Measurements from ENCODE around the gene CUBN. TPM values are rescaled to one million over a fixed set of nuclear protein-coding genes. Genes with fewer than 3 reads are reported as not detected.
A peak's percentile ranks its signal among the peaks of the same experiment; 100 is the strongest.

CUBN gene
- total and polyA plus RNA-seq, 10 of the 15 experiments (the other 5 are each of a cell fraction or from before 2014, with no cell fraction given) = under 0.01 to 0.14 (median 0.02) TPM; not detected in 6

DNA sequence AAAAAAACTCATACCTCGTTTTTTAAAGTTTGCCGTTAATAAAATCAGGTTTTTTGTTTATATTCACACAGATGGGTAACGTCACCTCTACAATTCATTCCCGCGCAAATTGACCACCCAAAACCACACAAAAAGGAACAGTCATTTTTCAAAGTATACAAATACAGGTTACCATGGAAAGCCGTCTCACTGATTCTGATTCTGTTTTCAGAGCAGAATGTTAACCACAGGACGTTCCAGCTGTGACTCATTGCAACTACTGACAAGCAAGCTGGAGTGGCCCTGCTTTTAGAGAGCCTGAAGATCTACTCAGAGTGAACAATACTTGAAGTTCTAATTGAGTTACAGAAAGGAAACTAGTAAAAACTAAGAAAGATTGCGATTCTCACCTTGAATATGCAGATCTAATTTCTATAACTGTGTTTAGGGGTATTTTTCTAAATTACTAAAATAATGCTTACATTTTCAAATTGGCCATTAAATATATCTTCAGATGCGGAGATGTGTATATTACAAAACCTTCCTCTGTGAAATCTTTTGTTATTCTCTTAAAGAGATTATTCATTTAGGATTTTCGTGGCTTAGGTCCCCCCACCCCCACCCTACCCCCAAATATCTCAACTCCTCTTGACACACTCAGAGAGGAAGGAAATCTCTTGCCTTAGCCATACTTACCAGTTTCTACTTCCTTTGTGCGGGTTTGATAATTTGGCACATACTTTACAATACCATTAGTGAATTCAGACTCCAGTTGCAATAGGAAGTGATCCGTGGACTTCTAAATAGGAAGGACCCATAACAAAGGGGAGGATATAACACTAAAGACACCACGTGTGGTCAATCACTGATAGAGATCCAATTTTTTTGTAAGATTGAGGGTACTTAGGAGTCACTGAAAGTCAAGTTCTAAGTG, 106.0 kb downstream of the CUBN start:
- peak; percentile 75 for FAIRE-seq
- DNase-seq (ENCODE audit: low read depth, low spot score) = peak; percentile 69
- Histone ChIP-seq H3K27me3 (replicated peaks in 1 of 2; ENCODE audit: control insufficient read depth in 2 of 2, insufficient read depth in 2 of 2, low read length in 1 of 2) (no peaks in the 10 kb centered on the region; a peak in 1 of 4 replicates), H2AFZ (ENCODE audit: control insufficient read depth, low read depth, low read length) (no peak overlapping the region), H3K27ac (ENCODE audit: control insufficient read depth, insufficient read depth) (no peak overlapping the region), H3K4me1 (ENCODE audit: control insufficient read depth, insufficient read depth, low read length) (no peaks in the 10 kb centered on the region), H3K4me3 (peak overlapping the region; percentile 12; the same call in 1 of the 2 replicates), H3K4me2 (ENCODE audit: control insufficient read depth, insufficient read depth) (peak overlapping the region; percentile 34; the same call in 1 of the 2 replicates), H3K9ac (ENCODE audit: control insufficient read depth, insufficient read depth, low read length) (no peak overlapping the region), H4K20me1 (ENCODE audit: control insufficient read depth, insufficient read depth) (no peaks in the 10 kb centered on the region), H3K79me2 (ENCODE audit: control insufficient read depth, insufficient read depth, low read length) (no peaks in the 10 kb centered on the region), H3K36me3 (ENCODE audit: control insufficient read depth in 2 of 2, insufficient read depth in 2 of 2, low read length in 1 of 2) (no peaks in the 10 kb centered on the region), H3K9me3 (replicated peaks; ENCODE audit: control insufficient read depth, insufficient read depth, low read length) (no peaks in the 10 kb centered on the region; the same call in 2 of the 3 replicates)
- POLR2A ChIA-PET = no interaction called here
- ATAC-seq = peak; percentile 94
- CTCF ChIA-PET = interaction anchor here (1.2 kb wide), 1 partner anchor 28 kb away, joined by 3 read pairs; no protein-coding TSS in a partner anchor
- WGBS (ENCODE audit: insufficient coverage, insufficient replicate concordance, low lambda C conversion rate, missing lambda C conversion rate) = 2% methylated on average over 13 of the region's 13 CpGs
- intact Hi-C loops (cut with micrococcal nuclease; ENCODE audit: unreplicated experiment) = no loop called here
- SMC1A ChIA-PET (ENCODE audit: uncharacterized antibody, unreplicated experiment) = no interaction called here
- in situ Hi-C loops (cut with MboI) = no loop called here
- RAD21 ChIA-PET (ENCODE audit: unreplicated experiment) = no interaction called here
- no TSS peak for BruUV-seq (replicated peaks)
- TF ChIP-seq, protein P1, sequence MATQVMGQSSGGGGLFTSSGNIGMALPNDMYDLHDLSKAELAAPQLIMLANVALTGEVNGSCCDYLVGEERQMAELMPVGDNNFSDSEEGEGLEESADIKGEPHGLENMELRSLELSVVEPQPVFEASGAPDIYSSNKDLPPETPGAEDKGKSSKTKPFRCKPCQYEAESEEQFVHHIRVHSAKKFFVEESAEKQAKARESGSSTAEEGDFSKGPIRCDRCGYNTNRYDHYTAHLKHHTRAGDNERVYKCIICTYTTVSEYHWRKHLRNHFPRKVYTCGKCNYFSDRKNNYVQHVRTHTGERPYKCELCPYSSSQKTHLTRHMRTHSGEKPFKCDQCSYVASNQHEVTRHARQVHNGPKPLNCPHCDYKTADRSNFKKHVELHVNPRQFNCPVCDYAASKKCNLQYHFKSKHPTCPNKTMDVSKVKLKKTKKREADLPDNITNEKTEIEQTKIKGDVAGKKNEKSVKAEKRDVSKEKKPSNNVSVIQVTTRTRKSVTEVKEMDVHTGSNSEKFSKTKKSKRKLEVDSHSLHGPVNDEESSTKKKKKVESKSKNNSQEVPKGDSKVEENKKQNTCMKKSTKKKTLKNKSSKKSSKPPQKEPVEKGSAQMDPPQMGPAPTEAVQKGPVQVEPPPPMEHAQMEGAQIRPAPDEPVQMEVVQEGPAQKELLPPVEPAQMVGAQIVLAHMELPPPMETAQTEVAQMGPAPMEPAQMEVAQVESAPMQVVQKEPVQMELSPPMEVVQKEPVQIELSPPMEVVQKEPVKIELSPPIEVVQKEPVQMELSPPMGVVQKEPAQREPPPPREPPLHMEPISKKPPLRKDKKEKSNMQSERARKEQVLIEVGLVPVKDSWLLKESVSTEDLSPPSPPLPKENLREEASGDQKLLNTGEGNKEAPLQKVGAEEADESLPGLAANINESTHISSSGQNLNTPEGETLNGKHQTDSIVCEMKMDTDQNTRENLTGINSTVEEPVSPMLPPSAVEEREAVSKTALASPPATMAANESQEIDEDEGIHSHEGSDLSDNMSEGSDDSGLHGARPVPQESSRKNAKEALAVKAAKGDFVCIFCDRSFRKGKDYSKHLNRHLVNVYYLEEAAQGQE (IDR thresholded peaks at IDR 0.05; ENCODE audit: low read depth, low read length) = no peak
- TF ChIP-seq IKZF1 (conservative IDR thresholded peaks at IDR 0.05) (0 out of 2 replicates have a peak, but pooled peaks have one; percentile 16), BRCA1 (IDR thresholded peaks at IDR 0.05; ENCODE audit: low read depth, low read length) (no peak), POLR2A (IDR thresholded peaks at IDR 0.05; ENCODE audit: low read depth, low read length) (no peak), SMAD5 (IDR thresholded peaks at IDR 0.05; ENCODE audit: low read depth) (no peak), STAT1 (conservative IDR thresholded peaks at IDR 0.05) (no peak), NFYB (IDR thresholded peaks at IDR 0.05; ENCODE audit: insufficient read depth, low read depth, low read length) (no peak), PAX8 (IDR thresholded peaks at IDR 0.05) (no peak), TCF7 (IDR thresholded peaks at IDR 0.05; ENCODE audit: borderline replicate concordance) (peak; percentile 31; the same call in 1 of the 2 replicates), SP1 (IDR thresholded peaks at IDR 0.05; ENCODE audit: low read depth, low read length) (no peak), JUND (IDR thresholded peaks at IDR 0.05; ENCODE audit: low read depth, low read length) (no peak), YBX1 (IDR thresholded peaks at IDR 0.05) (no peak), SMC3 (IDR thresholded peaks at IDR 0.05; ENCODE audit: borderline replicate concordance, low read length) (no peak), MTA2 (IDR thresholded peaks at IDR 0.05; ENCODE audit: low read depth) (peak; percentile 35; the same call in 1 of the 2 replicates), ASH2L (IDR thresholded peaks at IDR 0.05; ENCODE audit: borderline replicate concordance, low read depth) (no peak), STAT3 (IDR thresholded peaks at IDR 0.05; ENCODE audit: low read depth, low read length) (no peak)
- TF ChIP-seq, protein P2, sequence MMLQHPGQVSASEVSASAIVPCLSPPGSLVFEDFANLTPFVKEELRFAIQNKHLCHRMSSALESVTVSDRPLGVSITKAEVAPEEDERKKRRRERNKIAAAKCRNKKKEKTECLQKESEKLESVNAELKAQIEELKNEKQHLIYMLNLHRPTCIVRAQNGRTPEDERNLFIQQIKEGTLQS (IDR thresholded peaks at IDR 0.05; ENCODE audit: borderline replicate concordance, extremely low read depth, low read depth, low read length) = no peak
- TF ChIP-seq, protein P3, sequence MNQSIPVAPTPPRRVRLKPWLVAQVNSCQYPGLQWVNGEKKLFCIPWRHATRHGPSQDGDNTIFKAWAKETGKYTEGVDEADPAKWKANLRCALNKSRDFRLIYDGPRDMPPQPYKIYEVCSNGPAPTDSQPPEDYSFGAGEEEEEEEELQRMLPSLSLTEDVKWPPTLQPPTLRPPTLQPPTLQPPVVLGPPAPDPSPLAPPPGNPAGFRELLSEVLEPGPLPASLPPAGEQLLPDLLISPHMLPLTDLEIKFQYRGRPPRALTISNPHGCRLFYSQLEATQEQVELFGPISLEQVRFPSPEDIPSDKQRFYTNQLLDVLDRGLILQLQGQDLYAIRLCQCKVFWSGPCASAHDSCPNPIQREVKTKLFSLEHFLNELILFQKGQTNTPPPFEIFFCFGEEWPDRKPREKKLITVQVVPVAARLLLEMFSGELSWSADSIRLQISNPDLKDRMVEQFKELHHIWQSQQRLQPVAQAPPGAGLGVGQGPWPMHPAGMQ (IDR thresholded peaks at IDR 0.05; ENCODE audit: borderline replicate concordance) = no peak
- TF ChIP-seq, protein P4, sequence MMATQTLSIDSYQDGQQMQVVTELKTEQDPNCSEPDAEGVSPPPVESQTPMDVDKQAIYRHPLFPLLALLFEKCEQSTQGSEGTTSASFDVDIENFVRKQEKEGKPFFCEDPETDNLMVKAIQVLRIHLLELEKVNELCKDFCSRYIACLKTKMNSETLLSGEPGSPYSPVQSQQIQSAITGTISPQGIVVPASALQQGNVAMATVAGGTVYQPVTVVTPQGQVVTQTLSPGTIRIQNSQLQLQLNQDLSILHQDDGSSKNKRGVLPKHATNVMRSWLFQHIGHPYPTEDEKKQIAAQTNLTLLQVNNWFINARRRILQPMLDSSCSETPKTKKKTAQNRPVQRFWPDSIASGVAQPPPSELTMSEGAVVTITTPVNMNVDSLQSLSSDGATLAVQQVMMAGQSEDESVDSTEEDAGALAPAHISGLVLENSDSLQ (IDR thresholded peaks at IDR 0.05) = peak; percentile 73

Data from GM12878 (cell line).